OCI-LY7 (cell line): ENCODE results near the gene CCDC89.

ENCODE experiments used
- CTCF ChIP-seq: fragments of 200-600 bp; sonication (generic); conservative IDR thresholded peaks from 2 replicates; pipeline ENCODE4 v1.5.1; 2014; ENCODE audit warnings: mild to moderate bottlenecking, antibody characterized with exemption, low read length, moderate library complexity, mixed read lengths
- EZH2phosphoT487 ChIP-seq: fragments of 200-600 bp; sonication (generic); IDR thresholded peaks from 2 replicates; pipeline ENCODE4 v1.6.1; 2018; ENCODE audit warnings: low read depth, borderline replicate concordance, mild to moderate bottlenecking, mixed run types, antibody characterized with exemption, low read length, moderate library complexity, mixed read lengths

DNA sequence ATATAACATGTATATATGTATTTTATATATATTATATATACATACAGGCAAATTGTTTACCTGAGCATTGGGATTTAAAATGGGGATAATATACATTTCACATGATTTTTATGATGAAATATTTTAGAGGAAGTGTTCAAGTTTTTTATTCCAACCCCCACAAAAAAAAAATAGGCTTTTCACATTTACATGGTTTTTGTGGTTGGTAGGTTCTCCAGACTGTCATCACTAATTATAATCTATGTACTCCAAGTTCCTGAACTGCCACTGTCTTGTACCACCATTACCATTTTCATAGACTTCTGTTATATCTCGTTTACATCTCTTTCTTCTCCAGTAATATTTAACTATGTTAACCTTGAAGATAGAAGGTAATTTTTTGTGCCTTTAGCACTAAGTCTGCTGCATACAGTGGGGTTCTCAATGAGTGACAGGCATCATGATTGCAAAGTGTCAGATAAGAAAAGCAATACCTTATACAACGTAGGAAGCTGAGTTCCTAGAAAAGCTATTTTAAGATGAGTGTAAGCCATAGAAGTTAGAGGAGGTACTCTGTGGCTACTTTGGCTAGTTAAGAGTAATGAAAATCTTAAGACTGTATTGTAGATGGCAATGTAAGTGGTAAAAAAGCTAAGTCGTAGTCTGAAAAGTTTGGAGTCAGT lies 33.1 kb downstream of the CCDC89 start:
- TF ChIP-seq CTCF (no peak), EZH2phosphoT487 (no peak)
